AG08395 (cell line): Measurements from ENCODE around the gene UBXN6.
A peak's percentile ranks its signal among the peaks of the same experiment; 100 is the strongest.

ENCODE experiments used
- DNase-seq: peaks from one replicate; pipeline ENCODE4 v3.0.0; 2012; ENCODE audit warnings: mixed read lengths, low spot score

Gene UBXN6

GRCh38 chr19:4457654-4458395, at the start of gene UBXN6:
Gene UBXN6 (minus strand): TSS chr19:4457794. CDS start chr19:4457697, 97 bp downstream.
- peak; percentile 97 for DNase-seq

- DNase-seq = no peak
Measured at GRCh38 chr19:4507150-4507452, 49.5 kb upstream of the UBXN6 start.

- peak; percentile 76 for DNase-seq
Measured at GRCh38 chr19:4506449-4507149, 49.0 kb upstream of the UBXN6 start.

GRCh38 chr19:4505570-4506448, 48.2 kb upstream of the UBXN6 start:
- no peak for DNase-seq

GRCh38 chr19:4504891-4505569, 47.4 kb upstream of the UBXN6 start:
- no peak for DNase-seq

GRCh38 chr19:4504297-4504701, 46.7 kb upstream of the UBXN6 start:
- DNase-seq = no peak

- DNase-seq = no peak
Measured at GRCh38 chr19:4503825-4504170, 46.2 kb upstream of the UBXN6 start.

GRCh38 chr19:4503132-4503824, 45.7 kb upstream of the UBXN6 start:
- DNase-seq = no peak

- DNase-seq = no peak
Measured at GRCh38 chr19:4502282-4503131, 44.9 kb upstream of the UBXN6 start.

GRCh38 chr19:4501691-4502090, 44.1 kb upstream of the UBXN6 start:
- no peak for DNase-seq

- no peak for DNase-seq
Measured at GRCh38 chr19:4500841-4501591, 43.4 kb upstream of the UBXN6 start.

GRCh38 chr19:4499855-4500254, 42.3 kb upstream of the UBXN6 start:
- no peak for DNase-seq

- no peak for DNase-seq
Measured at GRCh38 chr19:4499318-4499717, 41.7 kb upstream of the UBXN6 start.

- DNase-seq = no peak
Measured at GRCh38 chr19:4498694-4499093, 41.1 kb upstream of the UBXN6 start.

- no peak for DNase-seq
Measured at GRCh38 chr19:4497770-4498389, 40.3 kb upstream of the UBXN6 start.

- DNase-seq = no peak
Measured at GRCh38 chr19:4496304-4496703, 38.7 kb upstream of the UBXN6 start.

- no peak for DNase-seq
Measured at GRCh38 chr19:4495471-4495870, 37.9 kb upstream of the UBXN6 start.

- no peak for DNase-seq
Measured at GRCh38 chr19:4494691-4495064, 37.1 kb upstream of the UBXN6 start.

- no peak for DNase-seq
Measured at GRCh38 chr19:4493929-4494690, 36.5 kb upstream of the UBXN6 start.
